HG03558 (cell line): Measurements from ENCODE around the gene MT2A.

ENCODE experiments used
- ATAC-seq: cut with Tn5 transposase; IDR thresholded peaks from one replicate; pipeline ENCODE4 v1.9.1; 2021; ENCODE audit warnings: moderate number of reproducible peaks; ENCODE audit not compliant: unreplicated experiment; ENCODE audit errors: extremely low read depth

Gene MT2A

GRCh38 chr16:56658327-56658875 lies 50.0 kb downstream of the MT2A start:
- no peak for ATAC-seq
